HEK293T (cell line): ENCODE data around the gene EYS.

Experiments
- ARNT ChIP-seq: fragments of 450-650 bp; IDR thresholded peaks from 2 replicates; pipeline ENCODE4 v1.6.1; 2017; ENCODE audit warnings: mild to moderate bottlenecking
- BHLHE40 ChIP-seq: fragments of 450-650 bp; IDR thresholded peaks from 2 replicates; pipeline ENCODE4 v1.6.1; 2016; ENCODE audit warnings: mild to moderate bottlenecking, moderate library complexity, borderline replicate concordance
- FOXA1 ChIP-seq: fragments of 450-650 bp; IDR thresholded peaks from 2 replicates; pipeline ENCODE4 v1.6.1; 2016; ENCODE audit warnings: mild to moderate bottlenecking
- HDGF ChIP-seq: fragments of 450-650 bp; IDR thresholded peaks from 2 replicates; pipeline ENCODE4 v1.6.1; 2017; ENCODE audit warnings: antibody characterized with exemption, borderline replicate concordance
- SP1 ChIP-seq: fragments of 450-650 bp; IDR thresholded peaks from 2 replicates; pipeline ENCODE4 v1.6.1; 2017

DNA sequence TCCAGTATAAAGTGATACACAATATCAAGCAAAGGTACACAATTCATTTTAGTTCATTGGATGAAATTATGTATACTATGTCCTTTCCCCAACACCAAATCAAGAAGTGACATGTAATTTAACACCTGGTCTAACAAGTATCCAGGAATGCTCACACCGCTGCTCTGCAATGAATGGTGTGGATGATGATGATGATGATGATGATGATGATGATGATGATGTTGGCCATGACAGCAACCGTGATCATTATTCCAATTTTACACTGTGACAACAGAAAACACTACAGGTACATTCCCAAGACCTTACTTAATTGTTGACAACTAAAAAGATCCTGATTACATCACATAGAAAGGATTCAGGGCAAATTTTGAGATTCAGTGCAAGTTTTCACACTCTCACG lies 1449.4 kb downstream of the EYS start:
- TF ChIP-seq BHLHE40 (no peak), SP1 (no peak), FOXA1 (no peak), ARNT (no peak), HDGF (no peak)
